IMR-90 (cell line): ENCODE measurements around the gene NCAM1.

Experiments used
- BHLHE40 ChIP-seq: fragments of 150-350 bp; IDR thresholded peaks from 2 replicates; pipeline ENCODE4 v1.6.1; 2016; ENCODE audit warnings: mild to moderate bottlenecking, low read depth, low read length
- CEBPB ChIP-seq: IDR thresholded peaks from 2 replicates; pipeline ENCODE4 v1.6.1; 2012; ENCODE audit warnings: low read depth, low read length, improper control_type of control experiment
- CHD1 ChIP-seq: IDR thresholded peaks from 2 replicates; pipeline ENCODE4 v1.6.1; 2012; ENCODE audit warnings: low read depth, low read length, improper control_type of control experiment
- CTCF ChIP-seq: conservative IDR thresholded peaks from 2 replicates; pipeline ENCODE4 v1.5.1; 2012; ENCODE audit warnings: mild to moderate bottlenecking, low read depth, low read length, improper control_type of control experiment
- ELK1 ChIP-seq: fragments of 150-350 bp; IDR thresholded peaks from 2 replicates; pipeline ENCODE4 v1.6.1; 2016; ENCODE audit warnings: low read depth, mild to moderate bottlenecking, low read length, moderate library complexity, borderline replicate concordance
- FOS ChIP-seq: fragments of 150-350 bp; IDR thresholded peaks from 2 replicates; pipeline ENCODE4 v1.6.1; 2016; ENCODE audit warnings: low read depth, low read length
- MAFK ChIP-seq: IDR thresholded peaks from 2 replicates; pipeline ENCODE4 v1.6.1; 2012; ENCODE audit warnings: low read depth, low read length, improper control_type of control experiment
- MAZ ChIP-seq: IDR thresholded peaks from 2 replicates; pipeline ENCODE4 v1.6.1; 2012; ENCODE audit warnings: low read depth, mild to moderate bottlenecking, low read length, improper control_type of control experiment, moderate library complexity, borderline replicate concordance
- POLR2A ChIP-seq: IDR thresholded peaks from 2 replicates; pipeline ENCODE4 v1.6.1; 2012; ENCODE audit warnings: mild to moderate bottlenecking, low read depth, low read length
- RAD21 ChIP-seq: IDR thresholded peaks from 2 replicates; pipeline ENCODE4 v1.6.1; 2012; ENCODE audit warnings: low read length, improper control_type of control experiment
- RFX5 ChIP-seq: IDR thresholded peaks from 2 replicates; pipeline ENCODE4 v1.8.0; 2012; ENCODE audit warnings: low read depth, mild to moderate bottlenecking, low read length, moderate library complexity
- SMC3 ChIP-seq: fragments of 150-350 bp; IDR thresholded peaks from 2 replicates; pipeline ENCODE4 v1.6.1; 2016; ENCODE audit warnings: low read depth, mild to moderate bottlenecking, antibody characterized with exemption, low read length, moderate library complexity
- USF2 ChIP-seq: fragments of 150-350 bp; IDR thresholded peaks from 2 replicates; pipeline ENCODE4 v1.6.1; 2017; ENCODE audit warnings: mild to moderate bottlenecking, antibody characterized with exemption, low read length, low read depth

- TF ChIP-seq POLR2A (no peak), SMC3 (no peak), RFX5 (no peak), CEBPB (no peak), MAFK (no peak), CTCF (no peak), RAD21 (no peak), USF2 (no peak), ELK1 (no peak), MAZ (no peak), BHLHE40 (no peak), FOS (no peak), CHD1 (no peak)
These were observed 1.6 kb downstream of the NCAM1 start for GRCh38 chr11:112962579-112963367.
